ENCODE data around the gene TBC1D22A. TPM values are rescaled to one million over a fixed set of nuclear protein-coding genes. Genes with fewer than 3 reads are reported as not detected.
"Not testable (repeated sequence)": the region's sequence is repeated elsewhere in the genome, so short reads cannot be mapped to it uniquely, and the experiment has no call there.

The TBC1D22A gene
- total RNA-seq, 1 donor from 2014 or later, result 10.6 TPM

- Mint-ChIP-seq H3K4me3 (no peak overlapping the region), H3K9me3 (no peaks in the 10 kb centered on the region), H3K27ac (no peak overlapping the region), H3K27me3 (ENCODE audit: insufficient read depth, low read depth) (peaks cover 3% of the 10 kb centered on the region), H3K36me3 (no peaks in the 10 kb centered on the region), H3K4me1 (peaks cover 2% of the 10 kb centered on the region)
- H2AFZ ChIP-seq (replicated peaks), result no peak overlapping the region
- TF ChIP-seq EZH2 (IDR thresholded peaks at IDR 0.05) (no peak), CTCF (IDR thresholded peaks at IDR 0.05) (no peak), EZH2phosphoT487 (IDR thresholded peaks at IDR 0.05) (no peak)
- DNase-seq (ENCODE audit: low spot score), result no peak
- no peak overlapping the region for H3K4me3 ChIP-seq
- H4K20me1 ChIP-seq (ENCODE audit: low read depth), result no peaks in the 10 kb centered on the region
- H3K27ac ChIP-seq, result no peak overlapping the region
- H3K27me3 ChIP-seq, result no peaks in the 10 kb centered on the region
- H3K4me2 ChIP-seq, result no peak overlapping the region
- no peak overlapping the region for H3K9ac ChIP-seq
- H3K79me2 ChIP-seq (ENCODE audit: low read depth), result no peaks in the 10 kb centered on the region
- H3K9me3 ChIP-seq (ENCODE audit: low read depth), result no peaks in the 10 kb centered on the region
- H3K36me3 ChIP-seq, result no peaks in the 10 kb centered on the region
- no peaks in the 10 kb centered on the region for H3K4me1 ChIP-seq
- no peaks in the 10 kb centered on the region for H3F3A ChIP-seq (ENCODE audit: low read depth)
Observed at GRCh38 chr22:47139013-47139789, 376.8 kb downstream of the TBC1D22A start.

- Histone ChIP-seq H3K9me3 (ENCODE audit: low read depth) (no peaks in the 10 kb centered on the region), H3K4me1 (no peaks in the 10 kb centered on the region), H3K27me3 (no peaks in the 10 kb centered on the region), H3K27ac (no peak overlapping the region), H2AFZ (replicated peaks) (no peak overlapping the region), H3F3A (ENCODE audit: low read depth) (no peaks in the 10 kb centered on the region), H3K9ac (no peak overlapping the region), H3K4me2 (no peak overlapping the region), H4K20me1 (ENCODE audit: low read depth) (no peaks in the 10 kb centered on the region), H3K79me2 (ENCODE audit: low read depth) (no peaks in the 10 kb centered on the region), H3K4me3 (no peak overlapping the region), H3K36me3 (no peaks in the 10 kb centered on the region)
- Mint-ChIP-seq H3K36me3 (no peaks in the 10 kb centered on the region), H3K9me3 (no peaks in the 10 kb centered on the region), H3K27me3 (ENCODE audit: insufficient read depth, low read depth) (peaks cover 3% of the 10 kb centered on the region), H3K27ac (peak overlapping the region; percentile 97), H3K4me1 (peaks cover 2% of the 10 kb centered on the region), H3K4me3 (no peak overlapping the region)
- no peak for TF ChIP-seq CTCF (IDR thresholded peaks at IDR 0.05)
- TF ChIP-seq EZH2 (IDR thresholded peaks at IDR 0.05), result no peak
- no peak for TF ChIP-seq EZH2phosphoT487 (IDR thresholded peaks at IDR 0.05)
- no peak for DNase-seq (ENCODE audit: low spot score)
Observed at GRCh38 chr22:47139790-47140119, 377.3 kb downstream of the TBC1D22A start.

DNA sequence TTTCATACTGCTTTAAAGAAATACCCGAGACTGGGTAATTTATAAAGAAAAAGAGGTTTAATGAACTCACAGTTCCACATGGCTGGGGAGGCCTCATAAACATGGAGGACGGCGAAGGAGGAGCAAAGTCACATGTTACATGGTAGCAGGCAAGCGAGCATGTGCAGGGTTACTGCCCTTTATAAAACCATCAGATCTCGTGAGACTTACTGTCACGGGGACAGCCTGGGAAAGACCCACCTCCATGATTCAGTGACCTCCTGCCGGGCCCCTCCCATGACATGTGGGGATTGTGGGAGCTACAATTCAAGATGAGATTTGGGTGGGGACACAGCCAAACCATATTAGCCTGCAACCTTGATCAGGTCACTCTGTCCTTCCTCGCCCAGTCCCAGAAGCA lies 378.5 kb downstream of the TBC1D22A start:
- DNase-seq (ENCODE audit: low spot score); H4K20me1 ChIP-seq (ENCODE audit: low read depth); H3K4me3 ChIP-seq; H3K9ac ChIP-seq; H3K4me1 ChIP-seq; H3K4me3 Mint-ChIP-seq; H3K9me3 Mint-ChIP-seq; H3K4me1 Mint-ChIP-seq; H3K4me2 ChIP-seq; H3K36me3 ChIP-seq; H3K27me3 ChIP-seq; H3K27ac ChIP-seq; H2AFZ ChIP-seq (replicated peaks); H3K27ac Mint-ChIP-seq; H3F3A ChIP-seq (ENCODE audit: low read depth); H3K79me2 ChIP-seq (ENCODE audit: low read depth); H3K9me3 ChIP-seq (ENCODE audit: low read depth); H3K27me3 Mint-ChIP-seq (ENCODE audit: insufficient read depth, low read depth); H3K36me3 Mint-ChIP-seq: not testable (repeated sequence)

- H3K36me3 ChIP-seq, result no peaks in the 10 kb centered on the region
- no peaks in the 10 kb centered on the region for H3K4me1 ChIP-seq
- H3K4me2 ChIP-seq, result no peak overlapping the region
- H3K27ac Mint-ChIP-seq, result no peak overlapping the region
- H3K27me3 Mint-ChIP-seq (ENCODE audit: insufficient read depth, low read depth), result peaks cover under 1% of the 10 kb centered on the region
- H3F3A ChIP-seq (ENCODE audit: low read depth), result no peaks in the 10 kb centered on the region
- H3K9me3 Mint-ChIP-seq, result no peaks in the 10 kb centered on the region
- H3K4me1 Mint-ChIP-seq, result peaks cover 6% of the 10 kb centered on the region
- H3K27ac ChIP-seq, result no peak overlapping the region
- H3K27me3 ChIP-seq, result no peaks in the 10 kb centered on the region
- no peaks in the 10 kb centered on the region for H3K9me3 ChIP-seq (ENCODE audit: low read depth)
- no peak overlapping the region for H3K4me3 ChIP-seq
- H3K36me3 Mint-ChIP-seq, result no peaks in the 10 kb centered on the region
- H3K79me2 ChIP-seq (ENCODE audit: low read depth), result no peaks in the 10 kb centered on the region
- H4K20me1 ChIP-seq (ENCODE audit: low read depth), result no peaks in the 10 kb centered on the region
- no peak overlapping the region for H3K4me3 Mint-ChIP-seq
- no peak overlapping the region for H2AFZ ChIP-seq (replicated peaks)
- H3K9ac ChIP-seq, result no peak overlapping the region
- no peak for TF ChIP-seq CTCF (IDR thresholded peaks at IDR 0.05)
- no peak for DNase-seq (ENCODE audit: low spot score)
Observed at GRCh38 chr22:47142427-47143046, 380.1 kb downstream of the TBC1D22A start.

Data from neural progenitor cell (in vitro differentiated cells).